Large intestine (tissue), 3 donors: Measurements from ENCODE around the gene SYP. TPM values are rescaled to one million over a fixed set of nuclear protein-coding genes. Genes with fewer than 3 reads are reported as not detected.
"Not testable (repeated sequence)": the region's sequence is repeated elsewhere in the genome, so short reads cannot be mapped to it uniquely, and the experiment has no call there.

ENCODE experiments used
- DNase-seq, 2 donors: peaks; one replicate each; pipeline versions ENCODE4 v3.0.0 to v3.0.0-alpha.2; 2013
- H3K27ac ChIP-seq: one replicate; pipeline ENCODE4 v1.5.1; 2013; ENCODE audit warnings: low read length
- H3K27me3 ChIP-seq: 2 replicates; pipeline ENCODE4 v1.6.1; 2013; ENCODE audit warnings: low read length; ENCODE audit not compliant: control insufficient read depth, insufficient read depth
- H3K36me3 ChIP-seq: 2 replicates; pipeline ENCODE4 v1.6.1; 2013; ENCODE audit warnings: low read length; ENCODE audit not compliant: control insufficient read depth, insufficient read depth
- H3K4me1 ChIP-seq: one replicate; pipeline ENCODE4 v1.6.1; 2013; ENCODE audit warnings: low read length; ENCODE audit not compliant: control insufficient read depth, insufficient read depth
- H3K4me3 ChIP-seq: one replicate; pipeline ENCODE4 v1.5.1; 2013; ENCODE audit warnings: low read length
- H3K9me3 ChIP-seq: one replicate; pipeline ENCODE4 v1.6.1; 2013; ENCODE audit warnings: mild to moderate bottlenecking, low read depth, low read length, moderate library complexity; ENCODE audit not compliant: control insufficient read depth
- WGBS: methylation state at CpG from one replicate; pipeline ENCODE4 v1.1.5; 2013; ENCODE audit warnings: low lambda C conversion rate; ENCODE audit not compliant: insufficient coverage; 5-methylcytosine and 5-hydroxymethylcytosine counted together
- polyA plus RNA-seq: library from polyadenylated mRNA; unstranded; fragments of 120-200 nt; gene quantifications from one replicate; pipeline ENCODE4 v1.2.1, GENCODE V29; 2013

Gene SYP
- polyA plus RNA-seq, 1 donor: 20.2 TPM

GRCh38 chrX:49142264-49142663, 57.7 kb downstream of the SYP start:
- not testable (repeated sequence) for H3K27me3 ChIP-seq, H3K4me1 ChIP-seq, H3K36me3 ChIP-seq, DNase-seq, H3K27ac ChIP-seq, H3K9me3 ChIP-seq, H3K4me3 ChIP-seq
- WGBS: no CpG with 5 or more reads among the region's 9 CpGs

GRCh38 chrX:49139713-49140112, 60.3 kb downstream of the SYP start:
- no CpG with 5 or more reads among the region's 4 CpGs for WGBS
- H3K9me3 ChIP-seq: no peaks in the 10 kb centered on the region
- H3K4me1 ChIP-seq: no peaks in the 10 kb centered on the region
- H3K4me3 ChIP-seq: no peak overlapping the region
- DNase-seq: no peak
- H3K27me3 ChIP-seq: no peaks in the 10 kb centered on the region
- H3K27ac ChIP-seq: no peak overlapping the region
- no peaks in the 10 kb centered on the region for H3K36me3 ChIP-seq

Other genes with a start within 250 kb of the SYP start
- 46.9 TPM for gene OTUD5, start 242.6 kb downstream of the SYP start, polyA plus RNA-seq
- gene KCND1, start 228.3 kb downstream of the SYP start, polyA plus RNA-seq: 2.5 TPM
- 51.4 TPM for gene GRIPAP1, start 197.9 kb downstream of the SYP start, polyA plus RNA-seq
- gene TFE3, start 156.8 kb downstream of the SYP start, polyA plus RNA-seq: 33.5 TPM
- gene CCDC120, start 141.2 kb downstream of the SYP start, polyA plus RNA-seq: 27.3 TPM
- gene PRAF2, start 126.2 kb downstream of the SYP start, polyA plus RNA-seq: 14.0 TPM
- gene WDR45, start 120.3 kb downstream of the SYP start, polyA plus RNA-seq: 46.6 TPM
- gene GPKOW, start 76.5 kb downstream of the SYP start, polyA plus RNA-seq: 18.9 TPM
- 2.5 TPM for gene MAGIX, start 37.4 kb downstream of the SYP start, polyA plus RNA-seq
- 118 TPM for gene PLP2, start 28.3 kb downstream of the SYP start, polyA plus RNA-seq
- gene PRICKLE3, start 13.8 kb downstream of the SYP start, polyA plus RNA-seq: 5.7 TPM
- gene CACNA1F, start 33.1 kb upstream of the SYP start, polyA plus RNA-seq: 1.3 TPM
- gene CCDC22, start 35.3 kb upstream of the SYP start, polyA plus RNA-seq: 18.5 TPM
- gene FOXP3, start 64.5 kb upstream of the SYP start, polyA plus RNA-seq: 0.76 TPM
- 3.3 TPM for gene PPP1R3F, start 69.6 kb upstream of the SYP start, polyA plus RNA-seq
- not detected for gene GAGE10, start 103.5 kb upstream of the SYP start, polyA plus RNA-seq
- gene GAGE12J, start 121.8 kb upstream of the SYP start, polyA plus RNA-seq: not detected
- gene GAGE13, start 131.4 kb upstream of the SYP start, polyA plus RNA-seq: not detected